Activated naive CD4-positive, alpha-beta T cell treated with anti-CD3 and anti-CD28 coated beads, Interleukin-2, amount 50 U/mL, for 72 hours (primary cell): ENCODE data around the gene NOL3. TPM values are rescaled to one million over a fixed set of nuclear protein-coding genes. Genes with fewer than 3 reads are reported as not detected.
A peak's percentile ranks its signal among the peaks of the same experiment; 100 is the strongest.

Experiments
- ATAC-seq, 2 donors: fragments of 150-1000 bp; cut with Tn5 transposase; 2 replicates each; pipeline ENCODE4 v1.10.0; 2021; ENCODE audit warnings: mild to moderate bottlenecking in 2 of 2, moderate library complexity in 2 of 2
- DNase-seq, 2 donors: peaks; one replicate each; pipeline ENCODE4 v3.0.0; 2021 to 2022; ENCODE audit warnings: low spot score in 2 of 2
- H3K27ac Mint-ChIP-seq, 2 donors: one replicate each; pipeline ENCODE4 v1.8.0; 2022; ENCODE audit warnings: mild to moderate bottlenecking in 2 of 2, mixed read lengths in 2 of 2
- H3K36me3 Mint-ChIP-seq, 2 donors: one replicate each; pipeline ENCODE4 v1.8.0; 2022; ENCODE audit warnings: mixed read lengths in 2 of 2
- H3K9me3 Mint-ChIP-seq, 2 donors: one replicate each; pipeline ENCODE4 v1.8.0; 2022; ENCODE audit warnings: mixed read lengths in 2 of 2
- total RNA-seq, 2 donors: library from RNA; stranded (reverse); gene quantifications; one replicate each; pipeline ENCODE4 v1.2.3, GENCODE V29; 2022

The NOL3 gene
- total RNA-seq, 2 donors from 2014 or later, result 9.2 to 43.4 TPM

GRCh38 chr16:67150047-67150832 is 20.1 kb upstream of the NOL3 start:
- DNase-seq, result no peak
- H3K27ac Mint-ChIP-seq, result no peak overlapping the region
- peak; percentile 69 to 77 for ATAC-seq
- peaks cover 21 to 27% of the 10 kb centered on the region in 2 donors for H3K36me3 Mint-ChIP-seq
- no peaks in the 10 kb centered on the region for H3K9me3 Mint-ChIP-seq

- ATAC-seq, result peak; percentile 38 to 55
- Mint-ChIP-seq H3K27ac (peak within 1 kb of the TSS in 1 of 2 donors; percentile 44), H3K9me3 (no peaks in the 10 kb centered on the region), H3K36me3 (peaks cover 23% of the 10 kb centered on the region in 2 donors)
- DNase-seq, result no peak
Measured at GRCh38 chr16:67150833-67151396, 19.4 kb upstream of the NOL3 start, which contains the start of gene B3GNT9. Gene B3GNT9 (minus strand): TSS chr16:67150998. CDS start chr16:67150485, 513 bp downstream.

GRCh38 chr16:67151431-67152097 is 18.8 kb upstream of the NOL3 start:
- no peak for ATAC-seq
- DNase-seq, result no peak
- H3K9me3 Mint-ChIP-seq, result no peaks in the 10 kb centered on the region
- no peak overlapping the region for H3K27ac Mint-ChIP-seq
- peaks cover 17 to 23% of the 10 kb centered on the region in 2 donors for H3K36me3 Mint-ChIP-seq

GRCh38 chr16:67154578-67155294 is 15.6 kb upstream of the NOL3 start:
- Mint-ChIP-seq H3K36me3 (peaks cover 0 to 18% of the 10 kb centered on the region in 2 donors), H3K27ac (no peak overlapping the region), H3K9me3 (no peaks in the 10 kb centered on the region)
- no peak for ATAC-seq
- DNase-seq, result no peak

- peaks cover 0 to 18% of the 10 kb centered on the region in 2 donors for H3K36me3 Mint-ChIP-seq
- no peaks in the 10 kb centered on the region for H3K9me3 Mint-ChIP-seq
- H3K27ac Mint-ChIP-seq, result no peak overlapping the region
- peak; percentile 42 to 51 for ATAC-seq
- peak; percentile 82 to 92 for DNase-seq
Measured at GRCh38 chr16:67155295-67156142, 14.8 kb upstream of the NOL3 start.

GRCh38 chr16:67156143-67156844 is 14.0 kb upstream of the NOL3 start:
- Mint-ChIP-seq H3K36me3 (peaks cover 5 to 24% of the 10 kb centered on the region in 2 donors), H3K27ac (no peak overlapping the region), H3K9me3 (no peaks in the 10 kb centered on the region)
- no peak for ATAC-seq
- no peak for DNase-seq

GRCh38 chr16:67157106-67157748 is 13.1 kb upstream of the NOL3 start:
- DNase-seq, result no peak
- H3K9me3 Mint-ChIP-seq, result no peaks in the 10 kb centered on the region
- ATAC-seq, result no peak
- no peak overlapping the region for H3K27ac Mint-ChIP-seq
- peaks cover 5 to 31% of the 10 kb centered on the region in 2 donors for H3K36me3 Mint-ChIP-seq

GRCh38 chr16:67157892-67158635 is 12.3 kb upstream of the NOL3 start:
- no peak for DNase-seq
- ATAC-seq, result no peak
- Mint-ChIP-seq H3K36me3 (peaks cover 5 to 37% of the 10 kb centered on the region in 2 donors), H3K9me3 (no peaks in the 10 kb centered on the region), H3K27ac (peak overlapping the region; percentile 90 to 93)

- peak; percentile 57 to 61 for ATAC-seq
- DNase-seq, result peak; percentile 88
- Mint-ChIP-seq H3K36me3 (peaks cover 5 to 37% of the 10 kb centered on the region in 2 donors), H3K9me3 (no peaks in the 10 kb centered on the region), H3K27ac (peak overlapping the region; percentile 90 to 93)
Measured at GRCh38 chr16:67158637-67159600, 11.4 kb upstream of the NOL3 start.

GRCh38 chr16:67161595-67162058 is 8.7 kb upstream of the NOL3 start:
- no peaks in the 10 kb centered on the region for H3K9me3 Mint-ChIP-seq
- ATAC-seq (no peak), DNase-seq (no peak)
- H3K36me3 Mint-ChIP-seq, result peaks cover 9 to 31% of the 10 kb centered on the region in 2 donors
- no peak overlapping the region for H3K27ac Mint-ChIP-seq

GRCh38 chr16:67162506-67163163 is 7.7 kb upstream of the NOL3 start:
- Mint-ChIP-seq H3K36me3 (peaks cover 9 to 30% of the 10 kb centered on the region in 2 donors), H3K9me3 (no peaks in the 10 kb centered on the region), H3K27ac (no peak overlapping the region)
- DNase-seq, result no peak
- no peak for ATAC-seq

GRCh38 chr16:67163164-67163998 is 7.0 kb upstream of the NOL3 start:
- Mint-ChIP-seq H3K9me3 (no peaks in the 10 kb centered on the region), H3K36me3 (peaks cover 9 to 23% of the 10 kb centered on the region in 2 donors), H3K27ac (no peak overlapping the region)
- DNase-seq (peak in 1 of 2 donors; percentile 64), ATAC-seq (peak in 1 of 2 donors; percentile 25)
